ENCODE results near the gene ADPRHL1.

ADPRHL1 gene

GRCh38 chr13:113410472-113411201, 42.7 kb downstream of the ADPRHL1 start:
- peak; percentile 82 for DNase-seq (ENCODE audit: low spot score)
- TF ChIP-seq, protein P1, sequence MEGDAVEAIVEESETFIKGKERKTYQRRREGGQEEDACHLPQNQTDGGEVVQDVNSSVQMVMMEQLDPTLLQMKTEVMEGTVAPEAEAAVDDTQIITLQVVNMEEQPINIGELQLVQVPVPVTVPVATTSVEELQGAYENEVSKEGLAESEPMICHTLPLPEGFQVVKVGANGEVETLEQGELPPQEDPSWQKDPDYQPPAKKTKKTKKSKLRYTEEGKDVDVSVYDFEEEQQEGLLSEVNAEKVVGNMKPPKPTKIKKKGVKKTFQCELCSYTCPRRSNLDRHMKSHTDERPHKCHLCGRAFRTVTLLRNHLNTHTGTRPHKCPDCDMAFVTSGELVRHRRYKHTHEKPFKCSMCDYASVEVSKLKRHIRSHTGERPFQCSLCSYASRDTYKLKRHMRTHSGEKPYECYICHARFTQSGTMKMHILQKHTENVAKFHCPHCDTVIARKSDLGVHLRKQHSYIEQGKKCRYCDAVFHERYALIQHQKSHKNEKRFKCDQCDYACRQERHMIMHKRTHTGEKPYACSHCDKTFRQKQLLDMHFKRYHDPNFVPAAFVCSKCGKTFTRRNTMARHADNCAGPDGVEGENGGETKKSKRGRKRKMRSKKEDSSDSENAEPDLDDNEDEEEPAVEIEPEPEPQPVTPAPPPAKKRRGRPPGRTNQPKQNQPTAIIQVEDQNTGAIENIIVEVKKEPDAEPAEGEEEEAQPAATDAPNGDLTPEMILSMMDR (IDR thresholded peaks at IDR 0.05) = no peak
- H3K27ac ChIP-seq = peak overlapping the region; percentile 94 to 96
- peak overlapping the region; percentile 61 for H3K4me3 ChIP-seq

GRCh38 chr13:113408562-113408961, 44.7 kb downstream of the ADPRHL1 start:
- TF ChIP-seq, protein P1 (IDR thresholded peaks at IDR 0.05) = no peak
- Histone ChIP-seq H3K4me3 (no peak overlapping the region), H3K27ac (peak overlapping the region in 1 of 2 donors; percentile 96)
- DNase-seq (ENCODE audit: low spot score) = peak; percentile 24

GRCh38 chr13:113407531-113408393, 45.5 kb downstream of the ADPRHL1 start:
- H3K4me3 ChIP-seq = no peak overlapping the region
- TF ChIP-seq, protein P1 (IDR thresholded peaks at IDR 0.05) = no peak
- peak; percentile 70 for DNase-seq (ENCODE audit: low spot score)
- H3K27ac ChIP-seq = no peak overlapping the region

- Histone ChIP-seq H3K4me3 (no peak overlapping the region), H3K27ac (peak overlapping the region in 1 of 2 donors; percentile 40)
- TF ChIP-seq, protein P1 (IDR thresholded peaks at IDR 0.05) = no peak
- no peak for DNase-seq (ENCODE audit: low spot score)
Observed at GRCh38 chr13:113407103-113407530, 46.2 kb downstream of the ADPRHL1 start.

GRCh38 chr13:113406321-113407102, 46.8 kb downstream of the ADPRHL1 start:
- no peak for DNase-seq (ENCODE audit: low spot score)
- no peak overlapping the region for H3K4me3 ChIP-seq
- H3K27ac ChIP-seq = peak overlapping the region in 1 of 2 donors; percentile 40
- TF ChIP-seq, protein P1 (IDR thresholded peaks at IDR 0.05) = no peak

GRCh38 chr13:113405481-113406300, 47.6 kb downstream of the ADPRHL1 start:
- no peak for DNase-seq (ENCODE audit: low spot score)
- TF ChIP-seq, protein P1 (IDR thresholded peaks at IDR 0.05) = no peak
- H3K4me3 ChIP-seq = no peak overlapping the region
- no peak overlapping the region for H3K27ac ChIP-seq
